GM21529 (cell line): ENCODE measurements around the gene AFG3L2.

Experiments
- ATAC-seq: cut with Tn5 transposase; IDR thresholded peaks from one replicate; pipeline ENCODE4 v1.9.1; 2021; ENCODE audit not compliant: unreplicated experiment

Gene AFG3L2

DNA sequence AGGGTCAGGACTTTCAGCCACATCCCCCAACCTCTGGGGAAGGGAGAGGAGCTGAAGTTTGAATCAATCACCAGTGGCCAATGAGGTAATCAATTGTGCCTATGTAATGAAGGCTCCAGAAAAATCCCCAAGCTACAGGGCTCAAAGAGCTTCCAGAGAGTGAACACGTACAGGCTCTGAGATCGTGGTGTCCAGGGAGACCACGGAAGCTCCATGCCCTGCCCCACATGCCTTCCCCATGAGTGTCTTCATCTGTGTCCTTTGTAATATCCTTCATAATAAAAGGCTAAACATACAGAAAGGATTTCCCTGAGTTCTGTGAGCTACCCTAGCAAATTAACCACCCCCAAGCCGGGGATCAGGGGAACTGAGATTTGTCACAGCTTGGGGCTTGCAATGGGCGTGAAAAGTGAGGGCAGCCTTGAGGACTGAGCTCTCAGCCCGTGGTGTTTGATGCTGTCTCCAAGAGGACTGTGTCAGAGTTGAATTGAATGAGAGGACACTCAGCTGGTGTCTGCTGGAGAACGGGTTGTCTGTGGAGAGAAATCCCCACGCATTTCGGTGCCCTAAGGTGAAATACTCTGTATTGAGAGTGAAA, 94.5 kb downstream of the AFG3L2 start:
- no peak for ATAC-seq

DNA sequence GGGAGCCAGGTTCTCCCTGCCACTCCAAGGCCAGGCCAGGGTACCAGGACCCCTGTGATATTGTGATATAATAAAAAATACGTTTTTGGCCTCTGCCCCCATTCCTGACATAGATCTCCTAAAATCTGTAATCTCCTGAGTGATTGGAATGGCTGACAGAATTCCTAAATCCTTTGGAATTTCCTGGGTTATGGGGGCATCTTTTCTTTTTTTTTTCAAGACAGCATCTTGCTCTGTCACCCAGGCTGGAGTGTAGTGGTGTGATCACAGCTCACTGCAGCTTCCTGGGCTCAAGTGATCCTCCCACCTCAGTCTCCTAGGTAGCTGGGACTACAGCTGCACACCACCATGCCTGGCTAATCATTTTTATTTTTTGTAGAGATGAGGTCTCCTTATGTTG, 95.2 kb downstream of the AFG3L2 start:
- ATAC-seq: no peak

DNA sequence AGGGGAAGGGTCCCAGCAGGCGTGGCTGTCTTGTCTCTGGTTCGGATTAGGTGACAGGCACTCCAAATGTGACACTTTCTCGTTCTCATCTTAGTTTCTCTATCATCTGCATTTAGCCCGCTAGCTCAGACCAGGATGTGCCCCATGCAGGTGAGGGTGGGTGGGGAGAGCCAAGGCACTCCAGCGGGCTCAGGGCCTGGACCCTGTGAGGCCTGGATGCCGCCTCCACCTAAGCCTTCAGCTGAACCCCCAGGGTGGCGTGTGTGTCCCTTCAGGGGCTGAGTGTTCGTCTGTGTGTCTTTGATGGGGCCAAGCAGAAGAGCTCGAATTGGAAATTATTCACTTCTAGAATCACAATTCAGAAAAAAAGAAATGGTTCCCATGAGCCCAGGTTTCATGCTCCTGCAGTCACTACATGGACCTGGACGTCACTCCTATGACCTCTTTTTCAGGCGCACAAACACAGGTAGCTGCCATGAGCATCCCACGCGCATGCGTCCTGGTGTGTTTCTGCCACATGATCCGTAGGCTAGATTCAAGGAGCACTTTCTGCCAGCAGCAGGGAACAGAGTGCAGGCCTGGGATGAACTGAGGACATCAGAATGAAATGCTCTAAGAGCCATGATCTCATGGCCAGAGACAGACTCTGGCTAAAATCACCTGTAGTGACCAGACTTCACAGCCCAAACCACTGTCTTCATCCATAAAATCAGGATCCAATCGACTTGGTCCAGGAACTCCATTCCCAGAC, 97.1 kb downstream of the AFG3L2 start:
- ATAC-seq: no peak
